GM18861 (cell line): ENCODE results near the gene DOK1.

Experiments used
- ATAC-seq: cut with Tn5 transposase; IDR thresholded peaks from one replicate; pipeline ENCODE4 v1.9.1; 2021; ENCODE audit not compliant: unreplicated experiment

DOK1 gene

GRCh38 chr2:74553892-74554819, at the start of gene DOK1, which contains the start of gene LOXL3:
Gene DOK1 (plus strand): TSS chr2:74554720. CDS start chr2:74554755, 35 bp downstream.
Gene LOXL3 (minus strand): TSS chr2:74553942. CDS start chr2:74552634, 1,308 bp downstream.
- ATAC-seq: peak; percentile 33

DNA sequence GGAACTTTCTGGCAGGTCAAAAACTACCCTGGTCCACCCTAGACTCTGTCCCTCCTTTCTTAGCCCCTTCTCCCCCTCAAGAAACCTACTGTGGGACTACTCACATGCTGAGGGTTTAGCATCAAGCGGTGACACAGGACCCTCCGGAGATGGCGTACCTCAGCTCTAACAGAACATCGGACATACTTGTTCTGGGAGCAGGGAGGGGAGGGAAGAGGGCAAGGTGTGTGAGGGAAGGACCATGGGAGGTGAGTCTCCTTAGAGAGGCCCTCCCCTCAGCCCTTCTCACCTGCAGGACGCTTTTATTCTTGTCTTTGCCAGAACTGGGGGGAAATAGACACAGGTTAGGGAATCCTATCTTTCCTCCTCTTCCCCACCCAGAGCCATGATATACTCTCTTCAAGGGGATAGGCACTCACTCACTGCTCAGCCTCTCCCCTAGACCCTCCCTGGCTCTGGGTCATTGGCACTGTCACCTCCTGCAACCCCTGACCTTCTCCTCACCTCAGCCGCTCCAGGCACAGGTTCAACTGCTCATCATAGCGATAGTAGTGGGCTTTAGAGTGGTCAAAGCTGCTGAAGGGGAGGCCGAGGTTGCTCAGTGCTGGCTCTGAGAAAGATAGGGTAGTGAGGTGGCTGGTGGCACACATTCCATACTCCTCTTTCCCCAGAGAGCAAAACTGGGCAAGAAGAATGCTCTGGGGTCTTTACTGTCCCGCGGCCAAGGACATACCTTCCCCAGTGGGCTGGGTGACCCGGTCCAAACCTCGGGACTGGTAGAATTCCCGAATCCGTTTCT, 48.9 kb upstream of the DOK1 start:
- ATAC-seq: no peak

GRCh38 chr2:74507145-74507925, 47.2 kb upstream of the DOK1 start, which contains the start of gene PCGF1:
Gene PCGF1 (minus strand): TSS chr2:74507695. CDS start chr2:74507668, 27 bp downstream.
- ATAC-seq: peak; percentile 80

GRCh38 chr2:74507926-74508520, 46.5 kb upstream of the DOK1 start:
- ATAC-seq: peak; percentile 3

- ATAC-seq: no peak
Observed at GRCh38 chr2:74510272-74510671, 44.2 kb upstream of the DOK1 start.

- no peak for ATAC-seq
Observed at GRCh38 chr2:74511104-74511989, 43.2 kb upstream of the DOK1 start.

GRCh38 chr2:74512744-74513604, 41.5 kb upstream of the DOK1 start:
- no peak for ATAC-seq

DNA sequence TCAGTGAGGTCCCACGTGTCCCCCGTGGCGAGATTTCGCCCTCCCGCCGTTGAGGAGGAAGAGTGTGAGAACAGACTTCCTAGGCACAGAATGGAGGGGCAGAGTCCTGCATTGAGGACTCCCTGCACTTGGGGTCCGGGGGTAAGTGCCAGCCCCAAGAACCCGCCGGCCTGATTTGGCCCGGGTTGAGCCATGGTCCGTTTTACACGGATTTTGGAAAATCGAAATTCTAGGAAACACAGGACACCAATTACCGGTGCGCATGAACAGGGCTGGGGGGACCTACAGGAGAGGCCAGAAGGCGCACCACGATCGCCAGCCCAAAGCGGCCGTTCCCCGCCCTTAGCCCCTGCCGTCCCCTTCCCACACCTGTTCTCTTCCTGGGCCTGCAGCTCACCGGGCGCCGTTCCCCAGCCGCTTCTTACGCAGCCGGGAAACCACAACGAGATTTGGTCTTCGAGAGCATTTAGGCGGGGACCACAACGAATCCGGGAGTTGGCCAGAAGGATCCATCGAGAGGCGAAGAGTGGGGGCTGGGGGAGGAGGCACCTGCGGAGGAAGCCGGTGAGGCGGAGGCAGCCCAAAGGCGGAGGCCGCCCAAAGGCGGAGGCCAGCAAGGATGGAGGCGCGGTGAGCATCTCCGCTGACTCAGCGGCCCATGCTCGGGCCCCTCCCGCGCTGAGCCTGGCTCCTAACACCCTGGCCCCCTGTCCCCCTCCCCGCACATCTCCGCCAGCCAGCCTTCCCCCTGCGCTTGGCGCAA, 40.7 kb upstream of the DOK1 start:
- ATAC-seq: no peak

GRCh38 chr2:74514368-74515270, 39.9 kb upstream of the DOK1 start, which contains the start of gene TLX2:
Gene TLX2 (plus strand): TSS chr2:74514450. CDS start chr2:74514807, 357 bp downstream.
- no peak for ATAC-seq

DNA sequence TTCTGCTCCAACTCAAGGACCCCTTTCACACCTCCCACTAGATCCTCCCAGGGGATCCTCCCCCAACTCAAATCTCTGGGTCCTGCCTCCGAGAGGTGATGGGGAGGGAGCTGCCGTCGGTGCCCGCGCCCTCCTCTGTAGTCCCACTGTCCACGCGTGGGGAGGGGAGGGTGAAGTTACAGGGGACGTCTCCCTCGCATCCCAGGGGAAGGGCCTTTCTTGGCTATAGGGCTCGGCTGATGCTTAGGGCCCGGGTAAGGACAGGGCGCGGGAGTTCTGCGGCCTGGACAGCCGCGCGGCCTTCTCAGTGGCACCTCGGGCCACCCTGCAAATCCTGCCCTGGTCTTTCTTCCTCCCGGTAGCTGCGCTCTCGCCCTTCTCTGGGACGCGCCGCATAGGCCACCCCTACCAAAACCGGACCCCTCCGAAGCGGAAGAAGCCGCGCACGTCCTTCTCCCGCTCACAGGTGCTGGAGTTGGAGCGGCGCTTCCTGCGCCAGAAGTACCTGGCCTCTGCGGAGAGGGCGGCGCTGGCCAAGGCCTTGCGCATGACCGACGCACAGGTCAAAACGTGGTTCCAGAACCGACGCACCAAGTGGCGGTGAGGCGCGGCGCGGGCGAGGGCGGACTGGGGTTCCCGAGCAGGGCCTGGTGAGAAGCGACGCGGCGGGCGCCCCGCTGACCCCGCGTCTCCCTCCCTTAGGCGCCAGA, 39.1 kb upstream of the DOK1 start:
- ATAC-seq: no peak

GRCh38 chr2:74515981-74516633, 38.4 kb upstream of the DOK1 start:
- no peak for ATAC-seq

DNA sequence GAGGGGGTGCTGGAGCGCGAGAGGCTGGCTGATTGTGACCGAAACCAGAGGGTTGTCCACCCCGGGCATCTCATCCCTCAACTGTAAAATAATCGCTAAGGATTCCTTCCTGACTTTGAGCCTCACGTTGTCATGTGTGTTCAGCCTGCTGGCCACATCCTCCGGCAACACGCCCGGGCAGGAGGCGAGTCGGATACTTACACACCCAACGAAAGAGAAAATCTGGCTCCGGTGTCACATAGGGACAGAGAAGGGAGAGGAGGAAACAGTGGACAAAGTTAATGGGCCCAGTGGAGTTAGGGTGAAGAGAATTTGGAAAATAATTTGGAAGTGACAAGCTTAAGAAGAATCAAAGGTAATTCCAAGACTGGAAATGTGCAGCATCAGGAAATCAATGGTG, 37.9 kb upstream of the DOK1 start:
- ATAC-seq: no peak

DNA sequence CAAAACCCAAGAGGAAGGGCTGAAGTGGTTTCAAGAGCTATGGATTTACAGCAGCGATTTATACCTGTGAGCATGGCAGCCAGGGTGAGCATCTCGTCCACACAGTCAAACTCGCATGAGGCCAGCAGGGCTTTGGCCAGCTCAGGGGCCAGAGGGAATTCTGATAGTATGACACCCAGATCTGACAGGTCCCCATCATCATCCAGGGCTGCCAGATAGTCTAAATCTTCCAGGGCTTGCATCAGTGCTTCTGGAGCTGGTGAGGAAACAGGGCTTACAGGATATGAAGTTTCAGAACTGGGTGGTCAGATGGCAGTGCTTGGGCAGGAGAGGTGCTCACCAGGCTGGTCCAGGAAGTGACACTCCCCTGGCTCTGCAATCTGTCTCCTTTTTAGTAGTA, 32.0 kb upstream of the DOK1 start:
- ATAC-seq: no peak

DNA sequence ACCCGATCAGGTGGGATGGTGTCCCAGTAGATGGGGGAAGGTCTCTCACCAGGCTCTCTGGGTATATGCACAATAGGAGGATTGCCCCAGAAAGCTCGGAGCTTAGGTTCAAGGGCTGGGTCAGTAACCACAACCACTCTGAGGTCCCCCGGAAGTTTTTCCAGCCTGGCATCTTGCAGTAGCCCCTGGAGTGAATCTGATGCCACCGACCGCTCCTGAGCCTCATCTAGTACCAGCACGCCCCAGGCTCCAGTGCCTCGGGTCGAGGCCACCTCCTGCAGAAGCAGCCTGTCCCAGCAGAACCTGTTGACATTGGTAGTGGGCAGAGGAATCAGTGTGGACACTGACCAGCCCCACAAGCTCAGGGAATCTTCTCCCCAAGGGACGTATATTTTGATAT, 30.5 kb upstream of the DOK1 start:
- no peak for ATAC-seq

- no peak for ATAC-seq
Observed at GRCh38 chr2:74524955-74525716, 29.4 kb upstream of the DOK1 start.
